GM12892 (cell line): Measurements from ENCODE around the gene TEKTIP1.

ENCODE experiments used
- POLR2A ChIP-seq: IDR thresholded peaks from 2 replicates; pipeline ENCODE4 v1.6.1; 2011; ENCODE audit warnings: low read depth, low read length, control low read depth
- POLR2AphosphoS5 ChIP-seq: IDR thresholded peaks from 2 replicates; pipeline ENCODE4 v1.6.1; 2011; ENCODE audit warnings: low read depth, low read length, control low read depth
- TAF1 ChIP-seq: IDR thresholded peaks from 2 replicates; pipeline ENCODE4 v1.6.1; 2011; ENCODE audit warnings: low read depth, mild to moderate bottlenecking, control low read depth, low read length, borderline replicate concordance

- TF ChIP-seq POLR2A: no peak
- TF ChIP-seq TAF1: no peak
- no peak for TF ChIP-seq POLR2AphosphoS5
Observed at GRCh38 chr19:3578390-3578789, 39.4 kb downstream of the TEKTIP1 start.
